H9 (cell line): ENCODE data around the gene FEM1B. TPM values are rescaled to one million over a fixed set of nuclear protein-coding genes. Genes with fewer than 3 reads are reported as not detected.
A peak's percentile ranks its signal among the peaks of the same experiment; 100 is the strongest.

Source experiments
- DNase-seq: peaks from one replicate; pipeline ENCODE4 v3.0.0-alpha.2; 2017
- H2AFZ ChIP-seq: one replicate; pipeline ENCODE4 v1.6.1; 2013; ENCODE audit warnings: mild to moderate bottlenecking, low read length, control low read depth, moderate library complexity
- H2AK5ac ChIP-seq: 2 replicates; pipeline ENCODE4 v1.6.1; 2013; ENCODE audit warnings: low read length, control low read depth, mixed read lengths; ENCODE audit not compliant: insufficient read length
- H2BK120ac ChIP-seq: one replicate; pipeline ENCODE4 v1.6.1; 2013; ENCODE audit warnings: low read depth, mild to moderate bottlenecking, low read length, control low read depth, inconsistent platforms; ENCODE audit not compliant: poor library complexity, severe bottlenecking
- H2BK12ac ChIP-seq: 2 replicates; pipeline ENCODE4 v1.6.1; 2013; ENCODE audit warnings: low read length, control low read depth, mixed read lengths, low read depth; ENCODE audit not compliant: insufficient read length
- H2BK15ac ChIP-seq: 2 replicates; pipeline ENCODE4 v1.6.1; 2013; ENCODE audit warnings: low read depth, low read length, control low read depth
- H2BK20ac ChIP-seq: one replicate; pipeline ENCODE4 v1.6.1; 2013; ENCODE audit warnings: low read depth, mild to moderate bottlenecking, low read length, control low read depth, inconsistent platforms; ENCODE audit not compliant: poor library complexity, severe bottlenecking
- H2BK5ac ChIP-seq: 2 replicates; pipeline ENCODE4 v1.6.1; 2013; ENCODE audit warnings: low read length, control low read depth, mixed read lengths; ENCODE audit not compliant: insufficient read length
- H3K14ac ChIP-seq: 2 replicates; pipeline ENCODE4 v1.6.1; 2013; ENCODE audit warnings: low read length, control low read depth; ENCODE audit not compliant: insufficient read depth
- H3K18ac ChIP-seq: 2 replicates; pipeline ENCODE4 v1.6.1; 2013; ENCODE audit warnings: low read depth, mild to moderate bottlenecking, mixed read lengths, low read length, control low read depth; ENCODE audit not compliant: insufficient read length
- H3K23ac ChIP-seq: 2 replicates; pipeline ENCODE4 v1.6.1; 2013; ENCODE audit warnings: low read length, control low read depth, mixed read lengths, low read depth; ENCODE audit not compliant: insufficient read length
- H3K23me2 ChIP-seq: 2 replicates; pipeline ENCODE4 v1.6.1; 2013; ENCODE audit warnings: low read depth, mild to moderate bottlenecking, mixed read lengths, low read length, control low read depth; ENCODE audit not compliant: insufficient read length, poor library complexity, severe bottlenecking
- H3K27ac ChIP-seq: 2 replicates; pipeline ENCODE4 v1.5.1; 2013; ENCODE audit warnings: low read length, control low read depth, mixed read lengths, low read depth; ENCODE audit not compliant: insufficient read length
- H3K27me3 ChIP-seq: 2 replicates; pipeline ENCODE4 v1.6.1; 2013; ENCODE audit warnings: low read length, control low read depth, inconsistent platforms; ENCODE audit not compliant: insufficient read depth
- H3K4ac ChIP-seq: 2 replicates; pipeline ENCODE4 v1.6.1; 2013; ENCODE audit warnings: low read depth, mild to moderate bottlenecking, control low read depth, inconsistent platforms, low read length, moderate library complexity
- H3K4me1 ChIP-seq: 2 replicates; pipeline ENCODE4 v1.6.1; 2013; ENCODE audit warnings: low read length, control low read depth, inconsistent platforms; ENCODE audit not compliant: insufficient read depth
- H3K4me2 ChIP-seq: 2 replicates; pipeline ENCODE4 v1.6.1; 2013; ENCODE audit warnings: low read length, control low read depth, mixed read lengths; ENCODE audit not compliant: insufficient read length, insufficient read depth
- H3K56ac ChIP-seq: 2 replicates; pipeline ENCODE4 v1.6.1; 2013; ENCODE audit warnings: low read depth, mild to moderate bottlenecking, mixed read lengths, low read length, control low read depth; ENCODE audit not compliant: insufficient read length
- H3K79me1 ChIP-seq: 2 replicates; pipeline ENCODE4 v1.6.1; 2013; ENCODE audit warnings: low read depth, mild to moderate bottlenecking, moderate library complexity, low read length, control low read depth, inconsistent platforms; ENCODE audit not compliant: insufficient read depth, poor library complexity, severe bottlenecking
- H3K79me2 ChIP-seq: 2 replicates; pipeline ENCODE4 v1.6.1; 2013; ENCODE audit warnings: low read length, control low read depth, inconsistent platforms; ENCODE audit not compliant: insufficient read depth
- H3K9ac ChIP-seq: 2 replicates; pipeline ENCODE4 v1.6.1; 2013; ENCODE audit warnings: low read length, control low read depth, mixed read lengths; ENCODE audit not compliant: insufficient read length; ENCODE audit errors: extremely low read depth
- H3K9me3 ChIP-seq: one replicate; pipeline ENCODE4 v1.6.1; 2013; ENCODE audit warnings: low read depth, low read length, inconsistent platforms; ENCODE audit not compliant: control insufficient read depth
- H3T11ph ChIP-seq: one replicate; pipeline ENCODE4 v1.6.1; 2013; ENCODE audit warnings: mild to moderate bottlenecking, low read length, control low read depth, inconsistent platforms
- H4K20me1 ChIP-seq: one replicate; pipeline ENCODE4 v1.6.1; 2013; ENCODE audit not compliant: control insufficient read depth, insufficient read length, insufficient read depth
- H4K5ac ChIP-seq: 2 replicates; pipeline ENCODE4 v1.6.1; 2013; ENCODE audit warnings: low read depth, mild to moderate bottlenecking, mixed read lengths, low read length, control low read depth; ENCODE audit not compliant: insufficient read length
- H4K8ac ChIP-seq: replicated peaks from 2 replicates; pipeline ENCODE4 v1.6.1; 2013; ENCODE audit warnings: low read length, control low read depth, mixed read lengths, low read depth; ENCODE audit not compliant: insufficient read length
- H4K91ac ChIP-seq: 2 replicates; pipeline ENCODE4 v1.6.1; 2013; ENCODE audit warnings: low read depth, mild to moderate bottlenecking, moderate library complexity, mixed read lengths, low read length, control low read depth; ENCODE audit not compliant: insufficient read length
- H3K27ac Mint-ChIP-seq, 3 experiments: 2 replicates in 2 of 3; 3 replicates in 1 of 3; pipeline ENCODE4 v1.8.0; 2020 to 2021; ENCODE audit warnings: mixed read lengths in 3 of 3, mild to moderate bottlenecking in 1 of 3, moderate library complexity in 1 of 3
- H3K27me3 Mint-ChIP-seq: 2 replicates; pipeline ENCODE4 v1.8.0; 2021; ENCODE audit warnings: low read depth, mild to moderate bottlenecking, moderate library complexity, mixed read lengths
- H3K36me3 Mint-ChIP-seq, 3 experiments: 2 replicates in 2 of 3; 3 replicates in 1 of 3; pipeline ENCODE4 v1.8.0; 2020 to 2021; ENCODE audit warnings: low read depth in 3 of 3, mixed read lengths in 3 of 3; ENCODE audit not compliant: insufficient read depth in 1 of 3
- H3K4me1 Mint-ChIP-seq, 2 experiments: 2 replicates each; pipeline ENCODE4 v1.8.0; 2020; ENCODE audit warnings: mixed read lengths in 2 of 2
- H3K4me3 Mint-ChIP-seq, 2 experiments: 2 replicates in 1 of 2; 3 replicates in 1 of 2; pipeline ENCODE4 v1.8.0; 2020 to 2021; ENCODE audit warnings: mild to moderate bottlenecking in 2 of 2, mixed read lengths in 2 of 2, moderate library complexity in 1 of 2
- H3K9me3 Mint-ChIP-seq, 2 experiments: 2 replicates in 1 of 2; 3 replicates in 1 of 2; pipeline ENCODE4 v1.8.0; 2020; ENCODE audit warnings: mild to moderate bottlenecking in 2 of 2, mixed read lengths in 2 of 2, moderate library complexity in 1 of 2
- CTCF ChIP-seq: fragments of 200-600 bp; sonication (generic); conservative IDR thresholded peaks from 3 replicates; pipeline ENCODE4 v1.8.0; 2021; ENCODE audit warnings: antibody characterized with exemption, mild to moderate bottlenecking
- WGBS: extraction: QIAGEN DNeasy Blood & Tissue Kit; methylation state at CpG from one replicate; pipeline ENCODE4 v1.1.7; 2013; ENCODE audit warnings: missing lambda C conversion rate, low lambda C conversion rate, mixed read lengths; ENCODE audit not compliant: insufficient read length; ENCODE audit errors: extremely low coverage; 5-methylcytosine and 5-hydroxymethylcytosine counted together
- total RNA-seq: library from RNA; stranded (reverse); gene quantifications from 2 replicates; pipeline ENCODE4 v1.2.1, GENCODE V29; 2021

FEM1B gene
- total RNA-seq, 1 experiment from 2014 or later, result 77.9 TPM

- H3K4me1 ChIP-seq, result peaks cover 5% of the 10 kb centered on the region; the same call in 1 of the 2 replicates
- no peaks in the 10 kb centered on the region for H3K36me3 Mint-ChIP-seq
- no peak overlapping the region for H2BK120ac ChIP-seq
- H4K91ac ChIP-seq, result no peak overlapping the region
- no peak overlapping the region for H2BK20ac ChIP-seq
- no peak overlapping the region for H3K4ac ChIP-seq
- no peaks in the 10 kb centered on the region; a peak in 2 of 5 replicates for H3K9me3 Mint-ChIP-seq
- no peak overlapping the region for H2BK15ac ChIP-seq
- no peak overlapping the region for H3K18ac ChIP-seq
- H3K27me3 ChIP-seq, result no peaks in the 10 kb centered on the region
- DNase-seq, result no peak
- H3K9me3 ChIP-seq, result no peaks in the 10 kb centered on the region
- H3K23ac ChIP-seq, result no peak overlapping the region
- H4K5ac ChIP-seq, result no peak overlapping the region
- WGBS, result no CpG with 5 or more reads among the region's 10 CpGs
- no peak overlapping the region for H2BK12ac ChIP-seq
- no peak overlapping the region for H2BK5ac ChIP-seq
- H3K9ac ChIP-seq, result no peak overlapping the region
- H3K27ac Mint-ChIP-seq, result peak overlapping the region in 2 of 3 experiments; percentile 25 to 30; a peak in 1 of 7 replicates
- no peaks in the 10 kb centered on the region for H4K20me1 ChIP-seq
- H3K27ac ChIP-seq, result no peak overlapping the region
- no peak for TF ChIP-seq CTCF
- peak overlapping the region; percentile 48; the same call in 1 of the 2 replicates for H3K14ac ChIP-seq
- H2AK5ac ChIP-seq, result no peak overlapping the region
- no peaks in the 10 kb centered on the region for H3K79me1 ChIP-seq
- peaks cover 19% of the 10 kb centered on the region for H3K27me3 Mint-ChIP-seq
- H2AFZ ChIP-seq, result no peak overlapping the region
- no peak overlapping the region for H3K56ac ChIP-seq
- H3K23me2 ChIP-seq, result no peaks in the 10 kb centered on the region
- H3K4me1 Mint-ChIP-seq, result peaks cover 53 to 72% of the 10 kb centered on the region in 2 experiments
- no peak overlapping the region for H3K4me2 ChIP-seq
- peak overlapping the region; percentile 7 to 43; a peak in 3 of 5 replicates for H3K4me3 Mint-ChIP-seq
- H3K79me2 ChIP-seq, result no peaks in the 10 kb centered on the region
- H4K8ac ChIP-seq, result no peak overlapping the region
- no peak overlapping the region for H3T11ph ChIP-seq
Observed at GRCh38 chr15:68330901-68331300, 53.4 kb downstream of the FEM1B start.
